ENCODE measurements around the gene NUDT22. TPM values are rescaled to one million over a fixed set of nuclear protein-coding genes. Genes with fewer than 3 reads are reported as not detected.

The NUDT22 gene
- total and polyA plus RNA-seq, 8 donors = 35.1 to 363 (median 112) TPM

- no peak for TF ChIP-seq POLR2AphosphoS5 (IDR thresholded peaks at IDR 0.05)
- TF ChIP-seq, protein P1, sequence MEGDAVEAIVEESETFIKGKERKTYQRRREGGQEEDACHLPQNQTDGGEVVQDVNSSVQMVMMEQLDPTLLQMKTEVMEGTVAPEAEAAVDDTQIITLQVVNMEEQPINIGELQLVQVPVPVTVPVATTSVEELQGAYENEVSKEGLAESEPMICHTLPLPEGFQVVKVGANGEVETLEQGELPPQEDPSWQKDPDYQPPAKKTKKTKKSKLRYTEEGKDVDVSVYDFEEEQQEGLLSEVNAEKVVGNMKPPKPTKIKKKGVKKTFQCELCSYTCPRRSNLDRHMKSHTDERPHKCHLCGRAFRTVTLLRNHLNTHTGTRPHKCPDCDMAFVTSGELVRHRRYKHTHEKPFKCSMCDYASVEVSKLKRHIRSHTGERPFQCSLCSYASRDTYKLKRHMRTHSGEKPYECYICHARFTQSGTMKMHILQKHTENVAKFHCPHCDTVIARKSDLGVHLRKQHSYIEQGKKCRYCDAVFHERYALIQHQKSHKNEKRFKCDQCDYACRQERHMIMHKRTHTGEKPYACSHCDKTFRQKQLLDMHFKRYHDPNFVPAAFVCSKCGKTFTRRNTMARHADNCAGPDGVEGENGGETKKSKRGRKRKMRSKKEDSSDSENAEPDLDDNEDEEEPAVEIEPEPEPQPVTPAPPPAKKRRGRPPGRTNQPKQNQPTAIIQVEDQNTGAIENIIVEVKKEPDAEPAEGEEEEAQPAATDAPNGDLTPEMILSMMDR (IDR thresholded peaks at IDR 0.05) = no peak
- no peak for TF ChIP-seq POLR2A (IDR thresholded peaks at IDR 0.05)
- TF ChIP-seq EP300 (IDR thresholded peaks at IDR 0.05) = no peak
- Histone ChIP-seq H3K4me3 (peak overlapping the region; percentile 80 to 86 (median 84)), H3K9me3 (no peaks in the 10 kb centered on the region), H3K27ac (peak overlapping the region in 2 of 5 donors; percentile 86 to 89), H3K27me3 (no peaks in the 10 kb centered on the region), H3K36me3 (peaks cover 12 to 14% (median 13%) of the 10 kb centered on the region in 4 donors), H3K4me1 (peaks cover 28 to 60% (median 54%) of the 10 kb centered on the region in 4 donors)
- WGBS, 5 donors = 21 to 33% (median 26%) methylated on average over 9 to 13 of the region's 13 CpGs
- DNase-seq = no peak
- intact Hi-C loops (cut with DNase I; ENCODE audit: low total_unique reads) = no loop called here
Measured at GRCh38 chr11:64250415-64251015, 24.4 kb downstream of the NUDT22 start.

- Histone ChIP-seq H3K4me1 (peaks cover 22 to 53% (median 47%) of the 10 kb centered on the region in 4 donors), H3K9me3 (no peaks in the 10 kb centered on the region), H3K4me3 (peak within 1 kb of the TSS; percentile 80 to 86 (median 84)), H3K36me3 (peaks cover 19 to 21% (median 20%) of the 10 kb centered on the region in 4 donors), H3K27me3 (no peaks in the 10 kb centered on the region), H3K27ac (peak within 1 kb of the TSS; percentile 77 to 89 (median 81))
- DNase-seq = peak; percentile 71 to 75
- intact Hi-C loops (cut with DNase I; ENCODE audit: low total_unique reads) = no loop called here
- TF ChIP-seq POLR2A (IDR thresholded peaks at IDR 0.05) = no peak
- TF ChIP-seq EP300 (IDR thresholded peaks at IDR 0.05) = no peak
- TF ChIP-seq POLR2AphosphoS5 (IDR thresholded peaks at IDR 0.05) = peak in 1 of 3 donors; percentile 66
- TF ChIP-seq, protein P1 (IDR thresholded peaks at IDR 0.05) = peak in 5 of 7 experiments; percentile 37 to 99 (median 78)
- 0 to 1% (median 0%) methylated on average over 5 to 75 of the region's 75 CpGs for WGBS, 5 donors
Measured at GRCh38 chr11:64251016-64251752, 25.1 kb downstream of the NUDT22 start, which contains the start of gene PLCB3. Gene PLCB3 (plus strand): TSS chr11:64251530. CDS start chr11:64251650, 120 bp downstream.

DNA sequence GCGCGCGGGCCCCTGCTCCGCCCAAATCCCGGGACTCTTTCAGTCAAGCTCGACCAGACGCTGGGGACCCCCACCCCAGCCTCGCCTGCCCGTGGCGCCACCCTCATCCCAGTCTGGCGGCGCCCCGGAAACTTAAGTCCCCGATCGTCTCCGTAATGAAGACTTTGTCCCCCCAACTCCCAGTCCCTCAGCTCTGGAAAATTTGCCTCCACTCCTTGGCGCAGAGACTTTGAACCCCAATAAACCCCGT, 25.6 kb downstream of the NUDT22 start:
- Histone ChIP-seq H3K9me3 (no peaks in the 10 kb centered on the region), H3K4me1 (peaks cover 22 to 53% (median 46%) of the 10 kb centered on the region in 4 donors), H3K27me3 (no peaks in the 10 kb centered on the region), H3K4me3 (peak overlapping the region; percentile 80 to 86 (median 84)), H3K27ac (peak overlapping the region; percentile 77 to 89 (median 81)), H3K36me3 (peaks cover 24 to 26% (median 25%) of the 10 kb centered on the region in 4 donors)
- 0 to 4% (median 2%) methylated on average over 5 to 18 of the region's 18 CpGs for WGBS, 5 donors
- intact Hi-C loops (cut with DNase I; ENCODE audit: low total_unique reads) = no loop called here
- TF ChIP-seq POLR2A (IDR thresholded peaks at IDR 0.05) (no peak), EP300 (IDR thresholded peaks at IDR 0.05) (no peak), POLR2AphosphoS5 (IDR thresholded peaks at IDR 0.05) (no peak)
- TF ChIP-seq, protein P1 (IDR thresholded peaks at IDR 0.05) = no peak
- no peak for DNase-seq

- H3K27ac ChIP-seq = peak overlapping the region; percentile 77 to 89 (median 81)
- peak overlapping the region; percentile 80 to 86 (median 84) for H3K4me3 ChIP-seq
- peaks cover 22 to 47% (median 41%) of the 10 kb centered on the region in 4 donors for H3K4me1 ChIP-seq
- WGBS, 5 donors = 2 to 8% (median 4%) methylated on average over 22 to 23 of the region's 23 CpGs
- DNase-seq = peak; percentile 78 to 81
- no peaks in the 10 kb centered on the region for H3K9me3 ChIP-seq
- H3K36me3 ChIP-seq = peaks cover 27 to 32% (median 30%) of the 10 kb centered on the region in 4 donors
- intact Hi-C loops (cut with DNase I; ENCODE audit: low total_unique reads) = no loop called here
- no peaks in the 10 kb centered on the region for H3K27me3 ChIP-seq
- TF ChIP-seq EP300 (IDR thresholded peaks at IDR 0.05) = no peak
- no peak for TF ChIP-seq POLR2A (IDR thresholded peaks at IDR 0.05)
- TF ChIP-seq POLR2AphosphoS5 (IDR thresholded peaks at IDR 0.05) = peak in 2 of 3 donors; percentile 36 to 57
- TF ChIP-seq, protein P1 (IDR thresholded peaks at IDR 0.05) = peak in 3 of 7 experiments; percentile 7 to 18 (median 9)
Measured at GRCh38 chr11:64252003-64252872, 26.2 kb downstream of the NUDT22 start.

Measured in stomach (tissue), 9 donors.